ENCODE data around the gene ETFA.

DNA sequence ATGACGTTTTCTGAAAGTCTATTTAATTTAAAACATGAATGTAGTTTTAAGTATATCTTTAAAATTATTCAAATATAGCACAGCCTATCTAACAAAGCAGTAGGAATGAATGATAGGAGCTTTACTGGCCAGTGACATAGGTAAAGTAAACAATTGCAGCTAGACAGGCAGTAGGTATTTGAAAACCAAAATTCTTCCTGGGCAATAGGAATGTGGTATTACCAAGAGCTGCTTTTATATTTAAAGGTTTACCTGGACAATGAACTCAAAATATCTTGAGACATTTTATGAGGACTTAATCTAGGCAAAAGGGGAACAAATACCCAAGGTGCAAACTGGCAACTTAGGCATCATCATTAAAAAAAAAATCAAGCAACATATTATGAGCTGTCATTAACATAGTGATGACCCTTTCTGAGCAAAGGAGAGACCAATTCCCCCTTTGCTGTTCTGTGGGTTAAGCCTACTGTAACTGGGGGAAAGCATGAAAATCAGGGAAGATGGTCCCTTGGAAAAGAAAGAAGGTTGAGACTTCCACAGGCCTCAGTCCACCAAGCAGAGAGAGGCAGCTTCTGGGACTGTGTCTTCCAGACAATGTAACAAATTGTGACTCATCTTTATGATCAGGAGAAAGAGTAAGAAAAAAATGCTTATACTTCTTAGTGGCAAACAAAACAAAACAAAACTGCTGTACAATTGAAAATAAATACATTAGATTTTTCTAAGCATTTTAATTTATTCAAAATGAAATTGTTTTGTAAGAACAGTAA is 38.2 kb upstream of the ETFA start:
- TF ChIP-seq CTBP1 (IDR thresholded peaks at IDR 0.05; ENCODE audit: borderline replicate concordance) (no peak), FOXA1 (IDR thresholded peaks at IDR 0.05) (no peak), NFRKB (IDR thresholded peaks at IDR 0.05) (no peak), SP1 (IDR thresholded peaks at IDR 0.05) (no peak), SUZ12 (IDR thresholded peaks at IDR 0.05) (no peak), ELF4 (IDR thresholded peaks at IDR 0.05) (no peak)
